NCI-H187 treated with DMSO at 0.1 percent for 48 hours (cell line): ENCODE data around the gene IKZF3.
"Not testable (repeated sequence)": the region's sequence is repeated elsewhere in the genome, so short reads cannot be mapped to it uniquely, and the experiment has no call there.

Experiments used
- DNase-seq: peaks from one replicate; lab custom pipeline; 2025; lab: John Stamatoyannopoulos, UW

Gene IKZF3

GRCh38 chr17:39863918-39864746 lies at the start of gene IKZF3:
Gene IKZF3, minus strand, starts transcription at chr17:39864312. Its CDS starts 186 bp downstream, at chr17:39864126.
- no peak for DNase-seq

- no peak for DNase-seq
These were observed 44.8 kb upstream of the IKZF3 start for GRCh38 chr17:39908789-39909352.

- no peak for DNase-seq
These were observed 40.8 kb upstream of the IKZF3 start for GRCh38 chr17:39904990-39905288.

GRCh38 chr17:39903158-39903884 lies 39.2 kb upstream of the IKZF3 start:
- no peak for DNase-seq

GRCh38 chr17:39902027-39902426 lies 37.9 kb upstream of the IKZF3 start:
- DNase-seq: not testable (repeated sequence)

- DNase-seq: no peak
These were observed 35.1 kb upstream of the IKZF3 start for GRCh38 chr17:39899215-39899614.

GRCh38 chr17:39898088-39898487 lies 34.0 kb upstream of the IKZF3 start:
- DNase-seq: no peak

- no peak for DNase-seq
These were observed 30.7 kb upstream of the IKZF3 start for GRCh38 chr17:39894681-39895376.

GRCh38 chr17:39889200-39889599 lies 25.1 kb upstream of the IKZF3 start:
- DNase-seq: no peak

- DNase-seq: no peak
These were observed 23.0 kb upstream of the IKZF3 start for GRCh38 chr17:39887078-39887477.

- not testable (repeated sequence) for DNase-seq
These were observed 22.0 kb upstream of the IKZF3 start for GRCh38 chr17:39886102-39886501.

- no peak for DNase-seq
These were observed 8.6 kb upstream of the IKZF3 start for GRCh38 chr17:39872751-39873150.

- DNase-seq: no peak
These were observed 7.7 kb upstream of the IKZF3 start for GRCh38 chr17:39871801-39872200.

GRCh38 chr17:39870776-39871175 lies 6.7 kb upstream of the IKZF3 start:
- DNase-seq: no peak

- no peak for DNase-seq
These were observed 4.4 kb upstream of the IKZF3 start for GRCh38 chr17:39868554-39868942.

GRCh38 chr17:39867880-39868553 lies 3.9 kb upstream of the IKZF3 start, which contains the start of gene ZPBP2:
Gene ZPBP2, plus strand, starts transcription at chr17:39868202. Its CDS starts 153 bp downstream, at chr17:39868355.
- DNase-seq: no peak

- no peak for DNase-seq
These were observed 3.2 kb upstream of the IKZF3 start for GRCh38 chr17:39867084-39867879.

GRCh38 chr17:39866013-39866730 lies 2.1 kb upstream of the IKZF3 start:
- DNase-seq: no peak

- DNase-seq: no peak
These were observed 731 bp downstream of the IKZF3 start for GRCh38 chr17:39863244-39863917.

- no peak for DNase-seq
These were observed 2.9 kb downstream of the IKZF3 start for GRCh38 chr17:39861235-39861634.
